Mesothelial cell of epicardium (in vitro differentiated cells): Measurements from ENCODE around the gene BLMH. TPM values are rescaled to one million over a fixed set of nuclear protein-coding genes. Genes with fewer than 3 reads are reported as not detected.

Source experiments
- DNase-seq, 2 experiments: peaks; one replicate each; pipeline ENCODE4 v3.0.0; 2021; ENCODE audit warnings: low spot score in 2 of 2; ENCODE audit not compliant: unreplicated experiment in 2 of 2
- H3K27ac Mint-ChIP-seq: 2 replicates; pipeline ENCODE4 v1.8.0; 2021; ENCODE audit warnings: mixed read lengths
- H3K27me3 Mint-ChIP-seq: 2 replicates; pipeline ENCODE4 v1.8.0; 2021; ENCODE audit warnings: low read depth, mixed read lengths
- H3K36me3 Mint-ChIP-seq: 2 replicates; pipeline ENCODE4 v1.8.0; 2021; ENCODE audit warnings: mixed read lengths
- H3K4me1 Mint-ChIP-seq: 2 replicates; pipeline ENCODE4 v1.8.0; 2021; ENCODE audit warnings: mixed read lengths
- H3K4me3 Mint-ChIP-seq: 2 replicates; pipeline ENCODE4 v1.8.0; 2021; ENCODE audit warnings: mild to moderate bottlenecking, moderate library complexity, mixed read lengths
- H3K9me3 Mint-ChIP-seq: 2 replicates; pipeline ENCODE4 v1.8.0; 2021; ENCODE audit warnings: mixed read lengths
- total RNA-seq: library from RNA; stranded (reverse); gene quantifications from 3 replicates; pipeline ENCODE4 v1.2.1, GENCODE V29; 2021
- TF ChIP-seq, protein P1 (sequence below): fragments of 200-600 bp; sonication (generic); IDR thresholded peaks from one replicate; pipeline ENCODE4 v1.5.0; 2021; ENCODE audit warnings: antibody characterized with exemption; ENCODE audit not compliant: unreplicated experiment

Gene BLMH
- total RNA-seq, 1 donor from 2014 or later, result 46.4 TPM

GRCh38 chr17:30241051-30241450, 50.7 kb downstream of the BLMH start:
- peaks cover 6% of the 10 kb centered on the region for H3K9me3 Mint-ChIP-seq
- no peak overlapping the region for H3K4me3 Mint-ChIP-seq
- no peak for DNase-seq
- H3K36me3 Mint-ChIP-seq, result no peaks in the 10 kb centered on the region
- peaks cover 22% of the 10 kb centered on the region for H3K4me1 Mint-ChIP-seq
- H3K27ac Mint-ChIP-seq, result no peak overlapping the region
- TF ChIP-seq, protein P1, sequence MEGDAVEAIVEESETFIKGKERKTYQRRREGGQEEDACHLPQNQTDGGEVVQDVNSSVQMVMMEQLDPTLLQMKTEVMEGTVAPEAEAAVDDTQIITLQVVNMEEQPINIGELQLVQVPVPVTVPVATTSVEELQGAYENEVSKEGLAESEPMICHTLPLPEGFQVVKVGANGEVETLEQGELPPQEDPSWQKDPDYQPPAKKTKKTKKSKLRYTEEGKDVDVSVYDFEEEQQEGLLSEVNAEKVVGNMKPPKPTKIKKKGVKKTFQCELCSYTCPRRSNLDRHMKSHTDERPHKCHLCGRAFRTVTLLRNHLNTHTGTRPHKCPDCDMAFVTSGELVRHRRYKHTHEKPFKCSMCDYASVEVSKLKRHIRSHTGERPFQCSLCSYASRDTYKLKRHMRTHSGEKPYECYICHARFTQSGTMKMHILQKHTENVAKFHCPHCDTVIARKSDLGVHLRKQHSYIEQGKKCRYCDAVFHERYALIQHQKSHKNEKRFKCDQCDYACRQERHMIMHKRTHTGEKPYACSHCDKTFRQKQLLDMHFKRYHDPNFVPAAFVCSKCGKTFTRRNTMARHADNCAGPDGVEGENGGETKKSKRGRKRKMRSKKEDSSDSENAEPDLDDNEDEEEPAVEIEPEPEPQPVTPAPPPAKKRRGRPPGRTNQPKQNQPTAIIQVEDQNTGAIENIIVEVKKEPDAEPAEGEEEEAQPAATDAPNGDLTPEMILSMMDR, result no peak
- peaks cover 40% of the 10 kb centered on the region for H3K27me3 Mint-ChIP-seq

DNA sequence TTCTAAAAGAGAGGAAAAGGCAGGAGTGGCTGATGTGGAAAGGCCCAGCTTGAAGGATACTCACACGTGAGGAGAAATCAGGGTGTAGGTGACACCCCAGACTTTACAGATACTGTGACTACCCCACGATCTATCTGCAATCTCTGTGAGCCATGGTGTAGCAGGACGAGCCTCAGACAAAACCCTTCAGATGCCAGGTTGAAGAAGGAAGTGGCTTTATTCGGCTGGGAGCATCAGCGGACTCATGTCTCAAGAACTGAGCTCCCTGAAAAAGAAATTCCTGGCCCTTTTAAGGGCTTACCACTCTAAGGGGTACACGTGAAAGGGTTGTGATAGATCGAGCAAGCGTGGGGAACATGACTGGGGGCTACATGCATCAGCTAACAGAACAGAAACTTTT, 51.6 kb downstream of the BLMH start:
- DNase-seq, result no peak
- Mint-ChIP-seq H3K36me3 (no peaks in the 10 kb centered on the region), H3K4me1 (peaks cover 23% of the 10 kb centered on the region), H3K9me3 (peaks cover 6% of the 10 kb centered on the region), H3K4me3 (no peak overlapping the region), H3K27me3 (peaks cover 45% of the 10 kb centered on the region), H3K27ac (no peak overlapping the region)
- TF ChIP-seq, protein P1, result no peak

GRCh38 chr17:30239089-30239462, 52.7 kb downstream of the BLMH start:
- no peaks in the 10 kb centered on the region for H3K36me3 Mint-ChIP-seq
- TF ChIP-seq, protein P1, result no peak
- peaks cover 6% of the 10 kb centered on the region for H3K9me3 Mint-ChIP-seq
- peaks cover 23% of the 10 kb centered on the region for H3K4me1 Mint-ChIP-seq
- no peak for DNase-seq
- H3K27me3 Mint-ChIP-seq, result peaks cover 56% of the 10 kb centered on the region
- no peak overlapping the region for H3K27ac Mint-ChIP-seq
- H3K4me3 Mint-ChIP-seq, result no peak overlapping the region

- TF ChIP-seq, protein P1, result no peak
- H3K36me3 Mint-ChIP-seq, result no peaks in the 10 kb centered on the region
- H3K27me3 Mint-ChIP-seq, result peaks cover 61% of the 10 kb centered on the region
- DNase-seq, result no peak
- H3K4me3 Mint-ChIP-seq, result no peak overlapping the region
- H3K4me1 Mint-ChIP-seq, result peaks cover 23% of the 10 kb centered on the region
- H3K27ac Mint-ChIP-seq, result no peak overlapping the region
- peaks cover 6% of the 10 kb centered on the region for H3K9me3 Mint-ChIP-seq
Observed at GRCh38 chr17:30238387-30239088, 53.2 kb downstream of the BLMH start.

DNA sequence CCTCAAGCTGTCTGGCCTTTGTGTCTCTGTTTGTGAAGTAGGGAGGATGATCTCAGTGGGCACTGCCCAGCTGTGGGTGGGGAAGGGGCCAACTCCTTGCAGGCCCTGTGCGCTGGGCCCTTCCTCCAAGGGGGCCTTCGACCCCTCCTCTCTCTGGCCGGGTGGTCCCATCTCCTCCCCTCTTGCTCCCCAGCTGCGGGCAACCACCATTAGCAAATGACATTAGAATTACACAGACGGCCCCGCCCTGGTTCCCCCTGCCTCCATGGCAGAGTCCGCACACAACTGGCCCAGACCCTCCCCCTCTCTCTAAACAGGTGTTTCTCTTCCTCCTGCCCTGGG, 53.8 kb downstream of the BLMH start:
- Mint-ChIP-seq H3K9me3 (peaks cover 6% of the 10 kb centered on the region), H3K4me3 (no peak overlapping the region), H3K27me3 (peaks cover 67% of the 10 kb centered on the region), H3K27ac (no peak overlapping the region), H3K4me1 (peaks cover 23% of the 10 kb centered on the region), H3K36me3 (no peaks in the 10 kb centered on the region)
- DNase-seq, result no peak
- TF ChIP-seq, protein P1, result no peak
